B cell (primary cell): ENCODE data around the gene MYO19. TPM values are rescaled to one million over a fixed set of nuclear protein-coding genes. Genes with fewer than 3 reads are reported as not detected.

Experiments
- ATAC-seq: fragments of 200-7000 bp; cut with Tn5 transposase; one replicate; pipeline ENCODE4 v1.10.0; 2021; ENCODE audit warnings: low read depth, mild to moderate bottlenecking, moderate number of reproducible peaks, moderate library complexity
- CTCF ChIA-PET: fragments of 350-600 bp; sonication (Branson Sonifier 250); formaldehyde crosslinking; loops from one replicate; lab custom pipeline; 2021; ENCODE audit warnings: antibody characterized with exemption, inconsistent platforms; lab: Charles Lee
- POLR2A ChIA-PET: fragments of 350-600 bp; sonication (Branson Sonifier 250); formaldehyde crosslinking; loops from one replicate; lab custom pipeline; 2021; ENCODE audit warnings: antibody characterized with exemption; lab: Charles Lee
- DNase-seq: peaks from one replicate; pipeline ENCODE4 v3.0.0; 2013
- H2AFZ ChIP-seq: 2 replicates; pipeline ENCODE4 v1.6.1; 2012; ENCODE audit warnings: mild to moderate bottlenecking, low read depth, low read length; ENCODE audit not compliant: insufficient read depth, poor library complexity, severe bottlenecking
- H3K27ac ChIP-seq, 2 donors: 1 replicate in 1 of 2; 2 replicates in 1 of 2; pipeline ENCODE4 v1.5.1; 2012 to 2013; ENCODE audit warnings: low read length in 2 of 2, mild to moderate bottlenecking in 2 of 2, moderate library complexity in 1 of 2
- H3K27me3 ChIP-seq, 4 experiments: fragments of 200-600 bp in 1 of 4; sonication (generic) in 1 of 4; replicated peaks in 1 of 4; 1 replicate in 2 of 4; 2 replicates in 2 of 4; pipeline versions ENCODE4 v1.6.1 to v1.7.0; 2013 to 2016; ENCODE audit warnings: low read length in 3 of 4, mild to moderate bottlenecking in 2 of 4, mixed read lengths in 1 of 4, moderate library complexity in 1 of 4; ENCODE audit not compliant: insufficient read depth in 4 of 4, control insufficient read depth in 3 of 4; ENCODE audit errors: control extremely low read depth in 1 of 4
- H3K36me3 ChIP-seq, 2 experiments: replicated peaks in 1 of 2; 1 replicate in 1 of 2; 2 replicates in 1 of 2; pipeline versions ENCODE4 v1.6.1 to v1.7.1; 2013; ENCODE audit warnings: low read length in 1 of 2; ENCODE audit not compliant: insufficient read depth in 2 of 2, control insufficient read depth in 1 of 2; ENCODE audit errors: control extremely low read depth in 1 of 2, extremely low read depth in 1 of 2
- H3K4me1 ChIP-seq, 2 donors: fragments of 200-600 bp in 1 of 2; sonication (generic) in 1 of 2; 1 replicate in 1 of 2; 2 replicates in 1 of 2; pipeline versions ENCODE4 v1.5.1 to v1.6.1; 2013 to 2017; ENCODE audit warnings: low read length in 2 of 2; ENCODE audit not compliant: control insufficient read depth in 2 of 2, insufficient read depth in 2 of 2
- H3K4me2 ChIP-seq: replicated peaks from 2 replicates; pipeline ENCODE3; 2012; ENCODE audit warnings: mild to moderate bottlenecking, low read depth, low read length; ENCODE audit not compliant: poor library complexity, severe bottlenecking
- H3K4me3 ChIP-seq, 5 experiments: fragments of 200-600 bp in 1 of 5; sonication (generic) in 1 of 5; 1 replicate in 3 of 5; 2 replicates in 2 of 5; pipeline versions ENCODE4 v1.5.1 to v1.7.0; 2011 to 2016; ENCODE audit warnings: low read length in 4 of 5, mild to moderate bottlenecking in 4 of 5, low read depth in 2 of 5, control low read depth in 1 of 5, moderate library complexity in 1 of 5; ENCODE audit not compliant: insufficient read depth in 1 of 5; ENCODE audit errors: control extremely low read depth in 1 of 5, extremely low read depth in 1 of 5
- H3K79me2 ChIP-seq: fragments of 200-600 bp; sonication (generic); one replicate; pipeline ENCODE4 v1.6.0; 2016; ENCODE audit warnings: low read length; ENCODE audit not compliant: control insufficient read depth, insufficient read depth
- H3K9ac ChIP-seq: fragments of 200-600 bp; sonication (generic); 2 replicates; pipeline ENCODE4 v1.6.1; 2017; ENCODE audit warnings: mild to moderate bottlenecking, low read length, moderate library complexity
- H3K9me3 ChIP-seq, 3 donors: one replicate each; pipeline versions ENCODE4 v1.6.1 to v1.7.1; 2013; ENCODE audit warnings: low read length in 2 of 3; ENCODE audit not compliant: control insufficient read depth in 2 of 3, insufficient read depth in 1 of 3; ENCODE audit errors: control extremely low read depth in 1 of 3
- H4K20me1 ChIP-seq: 2 replicates; pipeline ENCODE4 v1.6.0; 2012; ENCODE audit warnings: mild to moderate bottlenecking, low read length; ENCODE audit not compliant: insufficient read depth, control insufficient read depth, poor library complexity, severe bottlenecking
- H3K27ac Mint-ChIP-seq: one replicate; pipeline ENCODE4 v1.8.0; 2021; ENCODE audit warnings: mixed read lengths
- H3K27me3 Mint-ChIP-seq: one replicate; pipeline ENCODE4 v1.8.0; 2021; ENCODE audit warnings: mixed read lengths
- H3K4me1 Mint-ChIP-seq: one replicate; pipeline ENCODE4 v1.8.0; 2021; ENCODE audit warnings: mixed read lengths
- H3K4me3 Mint-ChIP-seq: one replicate; pipeline ENCODE4 v1.8.0; 2021; ENCODE audit warnings: mixed read lengths
- H3K9me3 Mint-ChIP-seq: one replicate; pipeline ENCODE4 v1.8.0; 2022; ENCODE audit warnings: mixed read lengths; ENCODE audit not compliant: insufficient read depth
- EZH2 ChIP-seq: IDR thresholded peaks from 2 replicates; pipeline ENCODE4 v1.6.1; 2012; ENCODE audit warnings: borderline replicate concordance, low read depth, mild to moderate bottlenecking, moderate library complexity, low read length; ENCODE audit not compliant: insufficient read depth, poor library complexity, severe bottlenecking
- WGBS: methylation state at CpG from one replicate; pipeline ENCODE4 v1.1.5; 2013; ENCODE audit warnings: missing lambda C conversion rate; ENCODE audit not compliant: insufficient coverage; 5-methylcytosine and 5-hydroxymethylcytosine counted together
- intact Hi-C: fragments of 100-400 bp; cut with micrococcal nuclease; formaldehyde crosslinking; loops from one replicate; pipeline ENCODE4 v1.10.0; 2022
- polyA plus RNA-seq: library from polyadenylated mRNA; depleted of rRNA; stranded (reverse); fragments of >200 nt; gene quantifications from 2 replicates; pipeline ENCODE4 v1.2.3, GENCODE V29; 2012
- total RNA-seq, 2 donors: library from RNA; stranded (reverse); fragments of 120-200 nt in 1 of 2; gene quantifications; 1 replicate in 1 of 2; 2 replicates in 1 of 2; pipeline versions ENCODE4 v1.2.3 to v1.2.4, GENCODE V29; 2013 to 2022
- TF ChIP-seq, protein P1 (sequence below): fragments of 200-600 bp; IDR thresholded peaks from one replicate; pipeline ENCODE4 v1.8.0; 2022; ENCODE audit warnings: antibody characterized with exemption, mild to moderate bottlenecking

Gene MYO19
- total and polyA plus RNA-seq, 2 donors (not counting 1 experiment from before 2014, with no cell fraction given), result 65.7 to 88.7 TPM

DNA sequence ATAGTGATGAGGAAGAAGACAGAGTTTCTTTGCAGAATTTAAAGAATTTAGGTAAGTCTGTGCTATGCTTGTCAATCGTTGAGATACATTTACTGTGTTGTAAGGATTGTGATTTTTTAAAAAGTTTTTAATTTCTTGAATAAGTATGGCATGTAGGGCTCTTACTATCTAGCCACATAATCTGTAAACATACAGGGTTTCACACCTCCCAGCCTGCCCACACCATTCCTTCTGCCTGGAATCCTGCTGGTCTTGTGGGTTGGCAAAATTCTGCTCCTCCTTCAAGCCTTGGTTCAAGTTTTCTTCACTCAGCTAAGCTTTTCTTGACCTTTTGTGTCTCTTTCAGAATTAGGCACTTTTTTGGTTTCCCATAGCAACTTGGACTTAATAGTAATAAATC is 40.7 kb downstream of the MYO19 start:
- Mint-ChIP-seq H3K27me3 (no peaks in the 10 kb centered on the region), H3K9me3 (no peaks in the 10 kb centered on the region), H3K4me1 (peaks cover 14% of the 10 kb centered on the region), H3K27ac (no peak overlapping the region), H3K4me3 (no peak overlapping the region)
- Histone ChIP-seq H3K79me2 (peaks cover 31% of the 10 kb centered on the region), H3K36me3 (peaks cover 20 to 61% of the 10 kb centered on the region in 2 experiments), H3K27ac (no peak overlapping the region), H3K27me3 (no peaks in the 10 kb centered on the region), H3K9me3 (no peaks in the 10 kb centered on the region), H3K4me2 (no peak overlapping the region), H2AFZ (no peak overlapping the region), H3K9ac (no peak overlapping the region), H3K4me3 (no peak overlapping the region), H4K20me1 (peaks cover 28% of the 10 kb centered on the region), H3K4me1 (no peaks in the 10 kb centered on the region)
- ATAC-seq, result no peak
- ChIA-PET CTCF (interaction anchor here (2.3 kb wide), 1 partner anchor 11 kb away, joined by 14 read pairs; no protein-coding TSS in a partner anchor), POLR2A (no interaction called here)
- DNase-seq, result no peak
- intact Hi-C loops, result no loop called here
- TF ChIP-seq, protein P1, sequence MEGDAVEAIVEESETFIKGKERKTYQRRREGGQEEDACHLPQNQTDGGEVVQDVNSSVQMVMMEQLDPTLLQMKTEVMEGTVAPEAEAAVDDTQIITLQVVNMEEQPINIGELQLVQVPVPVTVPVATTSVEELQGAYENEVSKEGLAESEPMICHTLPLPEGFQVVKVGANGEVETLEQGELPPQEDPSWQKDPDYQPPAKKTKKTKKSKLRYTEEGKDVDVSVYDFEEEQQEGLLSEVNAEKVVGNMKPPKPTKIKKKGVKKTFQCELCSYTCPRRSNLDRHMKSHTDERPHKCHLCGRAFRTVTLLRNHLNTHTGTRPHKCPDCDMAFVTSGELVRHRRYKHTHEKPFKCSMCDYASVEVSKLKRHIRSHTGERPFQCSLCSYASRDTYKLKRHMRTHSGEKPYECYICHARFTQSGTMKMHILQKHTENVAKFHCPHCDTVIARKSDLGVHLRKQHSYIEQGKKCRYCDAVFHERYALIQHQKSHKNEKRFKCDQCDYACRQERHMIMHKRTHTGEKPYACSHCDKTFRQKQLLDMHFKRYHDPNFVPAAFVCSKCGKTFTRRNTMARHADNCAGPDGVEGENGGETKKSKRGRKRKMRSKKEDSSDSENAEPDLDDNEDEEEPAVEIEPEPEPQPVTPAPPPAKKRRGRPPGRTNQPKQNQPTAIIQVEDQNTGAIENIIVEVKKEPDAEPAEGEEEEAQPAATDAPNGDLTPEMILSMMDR, result no peak
- TF ChIP-seq EZH2, result no peak
- no CpG with 5 or more reads among the region's 1 CpG for WGBS
